H9 (cell line): ENCODE results near the gene IL1R2. TPM values are rescaled to one million over a fixed set of nuclear protein-coding genes. Genes with fewer than 3 reads are reported as not detected.

Source experiments
- DNase-seq: peaks from one replicate; pipeline ENCODE4 v3.0.0-alpha.2; 2017
- H2AFZ ChIP-seq: one replicate; pipeline ENCODE4 v1.6.1; 2013; ENCODE audit warnings: mild to moderate bottlenecking, low read length, control low read depth, moderate library complexity
- H2AK5ac ChIP-seq: 2 replicates; pipeline ENCODE4 v1.6.1; 2013; ENCODE audit warnings: low read length, control low read depth, mixed read lengths; ENCODE audit not compliant: insufficient read length
- H2BK120ac ChIP-seq: one replicate; pipeline ENCODE4 v1.6.1; 2013; ENCODE audit warnings: low read depth, mild to moderate bottlenecking, low read length, control low read depth, inconsistent platforms; ENCODE audit not compliant: poor library complexity, severe bottlenecking
- H2BK12ac ChIP-seq: 2 replicates; pipeline ENCODE4 v1.6.1; 2013; ENCODE audit warnings: low read length, control low read depth, mixed read lengths, low read depth; ENCODE audit not compliant: insufficient read length
- H2BK15ac ChIP-seq: 2 replicates; pipeline ENCODE4 v1.6.1; 2013; ENCODE audit warnings: low read depth, low read length, control low read depth
- H2BK20ac ChIP-seq: one replicate; pipeline ENCODE4 v1.6.1; 2013; ENCODE audit warnings: low read depth, mild to moderate bottlenecking, low read length, control low read depth, inconsistent platforms; ENCODE audit not compliant: poor library complexity, severe bottlenecking
- H2BK5ac ChIP-seq: 2 replicates; pipeline ENCODE4 v1.6.1; 2013; ENCODE audit warnings: low read length, control low read depth, mixed read lengths; ENCODE audit not compliant: insufficient read length
- H3K14ac ChIP-seq: 2 replicates; pipeline ENCODE4 v1.6.1; 2013; ENCODE audit warnings: low read length, control low read depth; ENCODE audit not compliant: insufficient read depth
- H3K18ac ChIP-seq: 2 replicates; pipeline ENCODE4 v1.6.1; 2013; ENCODE audit warnings: low read depth, mild to moderate bottlenecking, mixed read lengths, low read length, control low read depth; ENCODE audit not compliant: insufficient read length
- H3K23ac ChIP-seq: 2 replicates; pipeline ENCODE4 v1.6.1; 2013; ENCODE audit warnings: low read length, control low read depth, mixed read lengths, low read depth; ENCODE audit not compliant: insufficient read length
- H3K23me2 ChIP-seq: 2 replicates; pipeline ENCODE4 v1.6.1; 2013; ENCODE audit warnings: low read depth, mild to moderate bottlenecking, mixed read lengths, low read length, control low read depth; ENCODE audit not compliant: insufficient read length, poor library complexity, severe bottlenecking
- H3K27ac ChIP-seq: 2 replicates; pipeline ENCODE4 v1.5.1; 2013; ENCODE audit warnings: low read length, control low read depth, mixed read lengths, low read depth; ENCODE audit not compliant: insufficient read length
- H3K27me3 ChIP-seq: 2 replicates; pipeline ENCODE4 v1.6.1; 2013; ENCODE audit warnings: low read length, control low read depth, inconsistent platforms; ENCODE audit not compliant: insufficient read depth
- H3K4ac ChIP-seq: 2 replicates; pipeline ENCODE4 v1.6.1; 2013; ENCODE audit warnings: low read depth, mild to moderate bottlenecking, control low read depth, inconsistent platforms, low read length, moderate library complexity
- H3K4me1 ChIP-seq: 2 replicates; pipeline ENCODE4 v1.6.1; 2013; ENCODE audit warnings: low read length, control low read depth, inconsistent platforms; ENCODE audit not compliant: insufficient read depth
- H3K4me2 ChIP-seq: 2 replicates; pipeline ENCODE4 v1.6.1; 2013; ENCODE audit warnings: low read length, control low read depth, mixed read lengths; ENCODE audit not compliant: insufficient read length, insufficient read depth
- H3K56ac ChIP-seq: 2 replicates; pipeline ENCODE4 v1.6.1; 2013; ENCODE audit warnings: low read depth, mild to moderate bottlenecking, mixed read lengths, low read length, control low read depth; ENCODE audit not compliant: insufficient read length
- H3K79me1 ChIP-seq: 2 replicates; pipeline ENCODE4 v1.6.1; 2013; ENCODE audit warnings: low read depth, mild to moderate bottlenecking, moderate library complexity, low read length, control low read depth, inconsistent platforms; ENCODE audit not compliant: insufficient read depth, poor library complexity, severe bottlenecking
- H3K79me2 ChIP-seq: 2 replicates; pipeline ENCODE4 v1.6.1; 2013; ENCODE audit warnings: low read length, control low read depth, inconsistent platforms; ENCODE audit not compliant: insufficient read depth
- H3K9ac ChIP-seq: 2 replicates; pipeline ENCODE4 v1.6.1; 2013; ENCODE audit warnings: low read length, control low read depth, mixed read lengths; ENCODE audit not compliant: insufficient read length; ENCODE audit errors: extremely low read depth
- H3K9me3 ChIP-seq: one replicate; pipeline ENCODE4 v1.6.1; 2013; ENCODE audit warnings: low read depth, low read length, inconsistent platforms; ENCODE audit not compliant: control insufficient read depth
- H3T11ph ChIP-seq: one replicate; pipeline ENCODE4 v1.6.1; 2013; ENCODE audit warnings: mild to moderate bottlenecking, low read length, control low read depth, inconsistent platforms
- H4K20me1 ChIP-seq: one replicate; pipeline ENCODE4 v1.6.1; 2013; ENCODE audit not compliant: control insufficient read depth, insufficient read length, insufficient read depth
- H4K5ac ChIP-seq: 2 replicates; pipeline ENCODE4 v1.6.1; 2013; ENCODE audit warnings: low read depth, mild to moderate bottlenecking, mixed read lengths, low read length, control low read depth; ENCODE audit not compliant: insufficient read length
- H4K8ac ChIP-seq: replicated peaks from 2 replicates; pipeline ENCODE4 v1.6.1; 2013; ENCODE audit warnings: low read length, control low read depth, mixed read lengths, low read depth; ENCODE audit not compliant: insufficient read length
- H4K91ac ChIP-seq: 2 replicates; pipeline ENCODE4 v1.6.1; 2013; ENCODE audit warnings: low read depth, mild to moderate bottlenecking, moderate library complexity, mixed read lengths, low read length, control low read depth; ENCODE audit not compliant: insufficient read length
- H3K27ac Mint-ChIP-seq, 3 experiments: 2 replicates in 2 of 3; 3 replicates in 1 of 3; pipeline ENCODE4 v1.8.0; 2020 to 2021; ENCODE audit warnings: mixed read lengths in 3 of 3, mild to moderate bottlenecking in 1 of 3, moderate library complexity in 1 of 3
- H3K27me3 Mint-ChIP-seq: 2 replicates; pipeline ENCODE4 v1.8.0; 2021; ENCODE audit warnings: low read depth, mild to moderate bottlenecking, moderate library complexity, mixed read lengths
- H3K36me3 Mint-ChIP-seq, 3 experiments: 2 replicates in 2 of 3; 3 replicates in 1 of 3; pipeline ENCODE4 v1.8.0; 2020 to 2021; ENCODE audit warnings: low read depth in 3 of 3, mixed read lengths in 3 of 3; ENCODE audit not compliant: insufficient read depth in 1 of 3
- H3K4me1 Mint-ChIP-seq, 2 experiments: 2 replicates each; pipeline ENCODE4 v1.8.0; 2020; ENCODE audit warnings: mixed read lengths in 2 of 2
- H3K4me3 Mint-ChIP-seq, 2 experiments: 2 replicates in 1 of 2; 3 replicates in 1 of 2; pipeline ENCODE4 v1.8.0; 2020 to 2021; ENCODE audit warnings: mild to moderate bottlenecking in 2 of 2, mixed read lengths in 2 of 2, moderate library complexity in 1 of 2
- H3K9me3 Mint-ChIP-seq, 2 experiments: 2 replicates in 1 of 2; 3 replicates in 1 of 2; pipeline ENCODE4 v1.8.0; 2020; ENCODE audit warnings: mild to moderate bottlenecking in 2 of 2, mixed read lengths in 2 of 2, moderate library complexity in 1 of 2
- CTCF ChIP-seq: fragments of 200-600 bp; sonication (generic); conservative IDR thresholded peaks from 3 replicates; pipeline ENCODE4 v1.8.0; 2021; ENCODE audit warnings: antibody characterized with exemption, mild to moderate bottlenecking
- WGBS: extraction: QIAGEN DNeasy Blood & Tissue Kit; methylation state at CpG from one replicate; pipeline ENCODE4 v1.1.7; 2013; ENCODE audit warnings: missing lambda C conversion rate, low lambda C conversion rate, mixed read lengths; ENCODE audit not compliant: insufficient read length; ENCODE audit errors: extremely low coverage; 5-methylcytosine and 5-hydroxymethylcytosine counted together
- total RNA-seq: library from RNA; stranded (reverse); gene quantifications from 2 replicates; pipeline ENCODE4 v1.2.1, GENCODE V29; 2021

The IL1R2 gene
- total RNA-seq, 1 experiment from 2014 or later: not detected

GRCh38 chr2:102033750-102034682, 42.3 kb downstream of the IL1R2 start:
- no peak overlapping the region for H3K4ac ChIP-seq
- no CpG with 5 or more reads among the region's 9 CpGs for WGBS
- no peak overlapping the region for H3K27ac ChIP-seq
- Mint-ChIP-seq H3K27ac (no peak overlapping the region), H3K4me1 (peaks cover 17 to 18% of the 10 kb centered on the region in 2 experiments), H3K27me3 (peaks cover 5% of the 10 kb centered on the region), H3K36me3 (no peaks in the 10 kb centered on the region; a peak in 1 of 7 replicates), H3K9me3 (peaks cover 0 to 7% of the 10 kb centered on the region in 2 experiments; a peak in 2 of 5 replicates), H3K4me3 (no peak overlapping the region)
- no peak overlapping the region for H4K8ac ChIP-seq
- H3K4me1 ChIP-seq: 0 out of 2 replicates have a peak, but pooled peaks cover 3% of the 10 kb centered on the region
- no peaks in the 10 kb centered on the region for H3K9me3 ChIP-seq
- H2BK20ac ChIP-seq: no peak overlapping the region
- H3K14ac ChIP-seq: no peak overlapping the region
- TF ChIP-seq CTCF: no peak
- no peaks in the 10 kb centered on the region for H3K27me3 ChIP-seq
- no peaks in the 10 kb centered on the region for H3K23me2 ChIP-seq
- H2BK5ac ChIP-seq: no peak overlapping the region
- no peak overlapping the region for H4K91ac ChIP-seq
- no peak overlapping the region for H4K5ac ChIP-seq
- no peaks in the 10 kb centered on the region for H3K79me2 ChIP-seq
- no peak overlapping the region for H3K23ac ChIP-seq
- no peak for DNase-seq
- H3K56ac ChIP-seq: no peak overlapping the region
- no peak overlapping the region for H3K18ac ChIP-seq
- no peak overlapping the region for H3K4me2 ChIP-seq
- no peak overlapping the region for H2AFZ ChIP-seq
- H4K20me1 ChIP-seq: no peaks in the 10 kb centered on the region
- no peak overlapping the region for H3K9ac ChIP-seq
- no peaks in the 10 kb centered on the region for H3K79me1 ChIP-seq
- H2BK120ac ChIP-seq: no peak overlapping the region
- no peak overlapping the region for H3T11ph ChIP-seq
- H2BK15ac ChIP-seq: no peak overlapping the region
- H2AK5ac ChIP-seq: no peak overlapping the region
- H2BK12ac ChIP-seq: no peak overlapping the region
